Neural cell (in vitro differentiated cells): ENCODE measurements around the gene FARP1.

Source experiments
- CTCF ChIP-seq: fragments of 450-650 bp; IDR thresholded peaks from 2 replicates; pipeline ENCODE4 v1.5.1; 2014; ENCODE audit warnings: antibody characterized with exemption, mild to moderate bottlenecking, moderate library complexity; ENCODE audit not compliant: poor library complexity, severe bottlenecking
- EZH2 ChIP-seq: fragments of 200-600, 300-800 bp; shearing (Covaris generic), sonication (generic); IDR thresholded peaks from 2 replicates; pipeline ENCODE4 v1.6.1; 2014; ENCODE audit warnings: antibody characterized with exemption, low read length, borderline replicate concordance, mild to moderate bottlenecking; ENCODE audit not compliant: insufficient read depth, poor library complexity, severe bottlenecking

DNA sequence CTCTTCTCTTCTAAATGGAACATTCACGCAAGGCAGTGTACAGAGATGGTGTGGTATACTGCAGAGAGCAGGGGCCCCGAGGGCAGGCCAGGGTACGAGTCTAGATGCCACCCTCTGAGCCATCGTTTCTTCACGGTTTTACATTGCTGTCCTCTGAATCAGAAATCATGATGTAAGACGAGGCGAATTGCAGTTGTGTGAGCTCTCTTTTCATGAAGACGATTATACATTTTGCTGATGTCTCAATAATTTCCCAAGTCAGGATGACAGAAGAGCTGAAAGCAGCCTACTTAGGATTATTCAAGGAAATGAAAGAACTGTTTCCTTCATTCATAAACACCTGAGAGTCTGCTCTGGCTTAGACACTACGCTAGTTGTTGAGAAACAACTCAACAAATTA is 127.9 kb downstream of the FARP1 start:
- no peak for TF ChIP-seq EZH2
- TF ChIP-seq CTCF: no peak
